ENCODE data around the gene WWC1.

WWC1 gene

DNA sequence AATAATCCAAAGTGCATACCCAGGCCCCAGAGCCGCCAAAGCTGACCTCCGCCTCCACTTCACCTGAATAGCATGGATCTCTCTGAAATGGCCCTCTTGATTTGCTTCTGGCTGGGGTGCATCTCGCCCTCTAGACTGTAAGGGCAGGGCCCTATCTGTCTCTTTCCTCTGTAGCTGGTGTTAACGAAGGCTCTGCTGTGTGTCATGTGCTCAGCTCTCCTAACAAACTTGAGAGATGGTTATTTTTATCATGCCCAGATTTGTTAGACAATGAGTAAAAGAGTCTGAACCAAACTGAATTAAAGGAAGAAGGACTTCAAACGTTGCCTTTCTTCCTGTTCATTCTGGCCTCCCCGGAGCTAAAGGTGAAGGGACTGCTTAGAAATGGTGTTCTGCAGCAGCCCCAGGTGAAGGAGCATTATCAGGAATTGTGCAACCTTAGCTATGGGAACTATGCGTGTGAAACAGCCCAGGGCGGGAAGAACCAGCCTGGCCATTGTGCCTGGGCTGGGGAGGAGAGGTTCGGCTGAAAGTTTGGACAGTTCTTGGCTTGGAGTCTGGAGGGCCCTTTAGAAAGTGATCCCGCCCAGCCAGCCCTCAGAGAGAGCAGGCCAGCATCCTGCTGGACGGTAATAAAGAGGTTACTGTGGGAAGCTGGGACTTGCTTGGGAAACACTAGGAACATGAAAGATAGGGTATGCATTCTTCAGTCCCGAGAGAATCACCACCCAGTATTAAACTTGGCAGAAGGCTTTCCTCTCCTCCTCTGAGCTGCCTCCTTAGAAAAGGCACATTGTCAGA is 73.5 kb downstream of the WWC1 start:
- DNase-seq (ENCODE audit: low spot score): no peak

DNA sequence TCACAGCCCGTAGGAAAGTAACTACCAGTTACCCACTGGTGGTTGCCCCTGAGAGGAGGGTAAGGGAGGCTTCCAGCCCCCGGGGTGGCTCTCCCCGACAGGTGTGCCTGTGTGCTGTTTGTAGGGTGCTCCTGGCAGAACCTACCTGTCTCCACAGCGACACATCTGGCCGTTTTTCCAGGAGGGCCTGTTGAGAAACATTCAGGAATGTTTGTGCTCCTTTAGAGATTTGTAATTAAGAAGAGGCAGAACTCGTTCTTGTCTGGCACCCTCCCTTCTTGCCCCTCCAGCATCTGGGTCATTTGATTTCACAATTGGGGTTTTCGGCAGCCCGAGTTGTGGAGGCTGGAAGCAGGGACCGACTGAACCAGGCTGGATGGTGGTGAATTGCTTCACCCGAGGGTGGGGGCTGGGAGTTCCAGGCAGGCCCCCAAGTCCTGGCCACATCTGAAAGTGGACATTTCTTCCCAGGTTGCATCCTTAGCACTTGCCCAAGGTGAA is 74.2 kb downstream of the WWC1 start:
- no peak for DNase-seq (ENCODE audit: low spot score)

DNA sequence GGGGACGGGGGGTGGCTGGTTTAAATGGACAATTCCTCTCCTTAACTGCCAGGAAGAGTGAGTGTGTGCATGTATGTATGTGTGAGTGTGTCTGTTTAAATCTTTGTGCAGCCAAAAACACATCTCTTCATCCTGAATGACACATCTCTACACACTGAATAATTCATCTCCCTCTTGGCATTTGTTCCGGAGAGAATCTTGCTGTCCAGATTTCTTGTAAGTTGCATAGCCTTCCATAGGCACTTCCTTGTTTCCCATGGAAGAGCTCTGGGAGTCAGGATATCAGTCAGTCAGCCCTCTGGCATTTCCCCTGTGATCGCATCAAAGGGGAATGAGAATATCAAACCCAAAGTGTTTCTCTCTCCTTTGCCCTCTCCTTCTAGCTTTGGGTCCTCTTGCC is 74.7 kb downstream of the WWC1 start:
- DNase-seq (ENCODE audit: low spot score): no peak

DNA sequence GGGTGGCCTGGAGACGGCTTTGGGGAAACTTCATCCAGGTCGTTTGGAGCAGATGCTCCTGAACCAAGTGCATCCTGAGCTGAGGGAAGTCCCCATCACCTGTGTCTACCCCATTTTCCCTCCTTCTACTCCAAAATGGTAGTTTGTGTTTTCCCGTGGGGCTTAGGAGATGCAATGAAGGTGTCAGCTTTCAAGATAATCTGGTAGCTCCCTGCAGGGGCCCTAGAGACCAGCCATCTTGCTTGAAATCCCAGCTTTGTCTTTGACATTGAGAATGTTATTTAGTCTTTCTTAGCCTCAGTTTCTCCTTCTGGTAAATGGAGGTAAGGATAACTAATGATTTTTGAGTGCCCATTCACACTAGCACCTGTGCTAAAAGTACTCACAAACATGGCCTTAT is 77.4 kb downstream of the WWC1 start:
- DNase-seq (ENCODE audit: low spot score): no peak

DNA sequence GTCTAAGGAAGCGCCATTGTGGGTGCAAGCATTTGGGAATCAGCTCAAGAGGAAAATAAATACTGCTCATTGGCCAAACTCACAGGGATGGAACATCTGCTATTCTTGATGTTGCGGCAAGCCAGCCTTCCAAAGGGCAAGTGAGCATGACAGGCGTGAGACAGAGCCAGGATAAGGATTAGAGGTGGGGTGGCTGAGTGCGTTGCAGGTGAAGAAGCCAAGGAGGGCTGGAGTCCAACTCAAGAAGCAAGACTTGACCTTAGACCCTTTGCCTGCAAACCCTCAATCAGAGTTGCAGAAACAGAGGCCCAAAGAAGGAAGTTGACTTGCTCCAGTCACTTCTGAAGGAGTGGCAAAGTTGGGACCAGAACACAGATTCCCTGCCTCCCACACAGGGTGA is 79.4 kb downstream of the WWC1 start:
- DNase-seq (ENCODE audit: low spot score): no peak

DNA sequence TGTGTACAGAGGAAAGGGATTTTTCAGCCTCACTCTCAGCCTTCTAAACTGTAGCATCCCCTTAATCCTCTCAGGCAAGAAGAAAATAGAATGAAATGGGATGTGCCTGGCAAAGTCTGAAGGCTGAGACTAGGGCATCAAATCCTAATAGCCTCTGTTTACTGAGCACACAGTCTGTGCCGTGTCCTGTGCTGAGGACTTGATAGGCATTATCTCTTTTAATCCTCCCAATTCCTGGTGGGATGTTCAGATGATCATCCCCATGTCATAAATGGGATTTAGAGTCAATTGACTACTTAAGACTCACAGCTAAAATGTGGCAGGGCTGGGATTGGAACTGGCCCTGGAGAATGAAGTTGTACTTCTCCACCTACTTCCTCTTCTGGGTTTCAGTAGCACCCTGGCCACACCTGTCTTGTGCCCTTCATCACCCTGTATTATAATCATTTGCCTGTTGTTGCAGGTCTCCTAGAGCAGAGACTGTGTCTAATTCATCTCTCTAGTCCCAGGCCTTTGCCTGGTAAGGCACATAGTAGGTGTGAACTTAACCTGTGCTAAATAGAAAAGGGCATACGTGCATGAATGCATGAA is 81.0 kb downstream of the WWC1 start:
- DNase-seq (ENCODE audit: low spot score): no peak

GRCh38 chr5:168374532-168374931 is 83.1 kb downstream of the WWC1 start:
- no peak for DNase-seq (ENCODE audit: low spot score)

DNA sequence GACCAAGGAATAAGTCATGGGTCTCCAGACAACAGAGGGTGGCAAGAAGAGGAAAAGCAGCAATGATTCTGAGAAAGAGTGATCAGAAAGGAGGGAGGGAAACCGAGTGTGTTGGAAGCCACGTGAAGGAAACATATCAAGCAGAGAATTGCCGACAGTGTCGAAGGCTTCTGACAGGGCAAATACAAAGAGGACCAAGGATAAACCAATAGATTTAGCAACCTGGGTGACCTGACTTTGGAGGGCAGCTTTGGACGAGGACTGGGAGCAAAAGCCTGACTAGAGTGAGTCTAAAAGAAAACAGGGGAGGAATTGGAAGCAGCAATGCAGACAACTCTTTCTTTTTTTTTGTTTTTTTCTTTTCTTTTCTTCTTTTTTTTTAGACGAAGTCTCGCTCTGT is 83.8 kb downstream of the WWC1 start:
- no peak for DNase-seq (ENCODE audit: low spot score)

DNA sequence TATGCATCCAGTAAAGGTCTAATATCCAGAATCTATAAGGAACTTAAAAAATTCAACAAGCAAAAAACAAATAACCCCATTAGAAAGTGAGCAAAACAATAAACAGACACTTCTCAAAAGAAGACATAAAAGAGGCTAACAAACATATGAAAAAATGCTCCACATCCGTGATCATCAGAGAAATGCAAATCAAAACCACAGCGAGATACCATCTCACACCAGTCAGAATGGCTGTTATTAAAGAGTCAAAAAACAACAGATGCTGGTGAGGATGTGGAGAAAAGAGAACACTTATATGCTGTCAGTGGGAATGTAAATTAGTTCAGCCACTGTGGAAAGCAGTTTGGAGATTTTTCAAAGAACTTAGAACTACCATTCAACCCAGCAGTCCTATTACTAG is 86.1 kb downstream of the WWC1 start:
- no peak for DNase-seq (ENCODE audit: low spot score)

GRCh38 chr5:168378741-168379140 is 87.3 kb downstream of the WWC1 start:
- no peak for DNase-seq (ENCODE audit: low spot score)

- DNase-seq (ENCODE audit: low spot score): no peak
Observed at GRCh38 chr5:168382421-168382820, 91.0 kb downstream of the WWC1 start.

DNA sequence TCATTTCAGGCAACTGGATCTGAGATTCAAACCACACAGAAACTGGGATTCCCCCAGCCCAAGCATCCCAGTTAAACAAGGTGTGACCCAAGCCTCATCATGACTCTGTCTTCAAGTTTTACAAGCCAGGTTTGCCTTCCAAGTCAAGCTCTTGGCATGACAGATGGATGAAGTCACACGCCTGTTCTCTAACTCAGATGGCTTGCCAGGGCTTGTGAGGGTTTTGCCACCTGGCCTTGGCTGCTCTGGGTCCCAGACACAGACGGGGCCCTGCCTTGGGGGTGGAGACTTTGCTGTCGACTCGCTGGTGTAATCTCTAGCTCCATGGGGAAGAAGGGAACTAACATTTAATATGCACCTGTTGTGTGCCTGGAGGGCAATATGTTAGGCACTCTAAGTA is 99.0 kb downstream of the WWC1 start:
- no peak for DNase-seq (ENCODE audit: low spot score)

GRCh38 chr5:168393773-168394172 is 102.3 kb downstream of the WWC1 start:
- no peak for DNase-seq (ENCODE audit: low spot score)

DNA sequence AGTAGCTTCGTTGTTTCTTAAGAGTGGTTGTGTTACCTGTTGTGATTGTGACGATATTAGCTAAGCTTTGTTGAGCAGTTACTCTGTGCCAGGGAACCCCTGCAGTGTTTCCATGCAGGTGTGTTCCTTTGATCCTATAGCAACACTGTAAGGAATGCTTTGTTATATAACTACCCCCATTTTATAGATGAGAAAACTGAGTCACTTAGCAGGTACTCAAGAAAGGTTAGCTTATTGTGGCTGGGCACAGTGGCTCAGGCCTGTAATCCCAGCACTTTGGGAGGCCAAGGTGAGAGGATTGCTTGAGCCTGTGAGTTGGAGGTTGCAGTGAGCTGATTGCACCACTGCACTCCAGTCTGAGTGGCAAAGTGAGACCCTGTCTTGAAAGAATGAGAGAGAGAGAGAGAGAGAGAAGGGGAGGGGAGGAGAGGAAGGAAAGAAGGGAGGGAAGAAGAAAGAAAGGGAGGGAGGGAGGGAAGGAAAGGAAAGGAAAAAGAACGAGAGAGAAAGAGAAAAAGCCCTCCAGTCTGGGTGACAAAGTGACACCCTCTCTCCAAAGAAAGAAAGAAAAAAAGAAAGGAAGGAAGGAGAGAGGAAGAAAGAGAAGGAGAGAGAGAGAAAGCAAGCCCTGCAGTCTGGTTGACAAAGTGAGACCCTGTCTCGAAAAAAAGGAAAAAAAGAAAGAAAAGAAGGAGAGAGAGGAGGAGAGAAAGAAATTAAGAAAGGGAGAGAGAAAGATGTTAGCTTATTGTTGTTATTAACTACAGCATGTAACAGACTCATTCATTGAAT is 109.2 kb downstream of the WWC1 start:
- no peak for DNase-seq (ENCODE audit: low spot score)

DNA sequence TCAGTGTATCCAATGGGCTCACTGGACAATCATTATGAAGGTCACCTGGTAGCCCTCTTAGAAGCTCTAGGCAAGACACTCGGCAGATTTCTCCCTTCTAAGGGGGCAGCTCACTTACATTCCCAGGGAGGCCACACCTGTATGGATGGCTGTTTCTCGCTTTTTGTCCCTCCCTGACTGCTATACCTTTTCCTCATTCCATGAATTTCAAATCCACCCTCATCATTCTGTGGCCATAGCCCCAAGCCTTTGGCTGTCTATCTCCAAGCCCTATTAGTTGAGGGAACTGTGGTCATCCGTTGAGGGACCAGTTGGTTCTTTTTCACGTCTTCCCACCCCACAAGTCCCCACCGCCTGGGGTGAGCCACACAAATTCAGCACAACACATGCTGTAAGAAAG is 109.8 kb downstream of the WWC1 start:
- DNase-seq (ENCODE audit: low spot score): no peak

- no peak for DNase-seq (ENCODE audit: low spot score)
Observed at GRCh38 chr5:168401880-168402279, 110.4 kb downstream of the WWC1 start.

GRCh38 chr5:168404365-168404764 is 112.9 kb downstream of the WWC1 start:
- DNase-seq (ENCODE audit: low spot score): peak; percentile 68

- no peak for DNase-seq (ENCODE audit: low spot score)
Observed at GRCh38 chr5:168407211-168407610, 115.8 kb downstream of the WWC1 start.

DNA sequence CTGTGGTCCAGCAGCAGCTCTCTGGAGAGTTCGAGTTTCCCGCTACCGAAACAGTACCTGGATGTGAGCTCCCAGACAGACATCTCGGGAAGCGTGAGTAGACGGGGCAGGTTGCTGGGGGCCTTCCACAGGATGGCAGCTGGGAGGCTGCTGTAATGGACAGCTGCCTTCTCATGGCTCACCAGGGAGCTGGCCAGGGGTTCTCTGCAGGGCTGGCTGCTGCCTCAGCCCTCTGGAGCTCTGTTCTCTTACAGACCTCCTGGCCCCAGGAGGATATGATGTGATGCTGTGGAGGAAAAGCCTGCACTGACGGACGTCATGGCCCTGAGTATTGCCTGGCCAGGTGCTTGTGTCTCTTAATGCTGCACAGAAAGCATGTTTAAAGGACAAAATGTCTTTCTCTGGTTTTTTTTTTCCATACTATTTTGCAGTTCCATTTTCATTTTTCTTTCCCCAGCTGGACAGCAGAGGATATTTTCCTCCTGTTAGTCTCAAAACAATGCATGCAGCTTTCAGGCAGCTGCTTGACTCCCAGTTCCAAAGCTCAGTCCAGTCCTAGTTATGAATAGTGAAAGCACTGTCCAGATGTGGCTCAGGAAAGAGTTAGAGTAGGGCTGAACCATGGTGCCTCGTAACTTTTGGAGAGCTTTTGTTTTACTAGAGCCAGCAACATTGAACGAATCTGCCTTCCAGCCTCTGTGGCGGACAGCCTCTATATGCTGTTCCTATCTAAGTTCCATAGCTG is 117.3 kb downstream of the WWC1 start:
- DNase-seq (ENCODE audit: low spot score): no peak

DNA sequence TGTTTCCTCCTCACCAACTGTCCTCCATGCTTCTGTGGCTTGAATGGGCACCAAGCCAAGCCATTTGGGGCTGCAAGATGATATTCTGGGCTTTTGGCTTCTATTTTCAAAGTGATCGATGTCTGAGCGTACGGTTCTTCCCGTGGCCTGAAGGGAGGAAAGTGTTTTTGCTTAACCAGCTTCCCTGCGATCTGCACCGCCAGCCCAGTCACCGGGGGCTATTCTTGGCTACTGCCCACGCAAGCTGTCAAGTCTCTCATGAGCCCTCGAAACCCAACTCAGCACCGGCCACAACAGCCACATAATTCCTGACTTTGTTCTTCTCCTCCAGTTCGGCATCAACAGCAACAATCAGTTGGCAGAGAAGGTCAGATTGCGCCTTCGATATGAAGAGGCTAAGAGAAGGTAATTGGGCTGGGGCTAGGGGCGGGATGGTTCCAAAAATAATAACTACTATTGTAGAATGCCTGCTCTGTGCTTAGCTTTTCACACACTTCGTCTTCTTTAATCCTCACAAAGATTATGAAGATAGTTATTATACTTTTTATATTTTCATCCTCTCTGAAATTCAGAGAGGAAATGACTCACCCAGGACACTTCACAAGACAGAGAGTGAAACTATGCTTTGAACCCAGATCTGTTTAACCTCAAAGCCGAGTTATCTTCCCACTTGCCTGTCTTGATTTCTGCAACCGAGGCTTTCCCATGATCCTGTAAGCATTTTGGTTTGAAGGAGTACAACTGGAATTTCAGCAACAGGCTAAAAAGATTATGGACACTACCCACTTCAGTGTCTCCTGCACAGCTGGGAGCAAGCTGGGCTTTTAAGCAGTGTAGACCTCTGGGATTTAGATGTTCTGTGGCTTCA is 118.4 kb downstream of the WWC1 start:
- no peak for DNase-seq (ENCODE audit: low spot score)

DNA sequence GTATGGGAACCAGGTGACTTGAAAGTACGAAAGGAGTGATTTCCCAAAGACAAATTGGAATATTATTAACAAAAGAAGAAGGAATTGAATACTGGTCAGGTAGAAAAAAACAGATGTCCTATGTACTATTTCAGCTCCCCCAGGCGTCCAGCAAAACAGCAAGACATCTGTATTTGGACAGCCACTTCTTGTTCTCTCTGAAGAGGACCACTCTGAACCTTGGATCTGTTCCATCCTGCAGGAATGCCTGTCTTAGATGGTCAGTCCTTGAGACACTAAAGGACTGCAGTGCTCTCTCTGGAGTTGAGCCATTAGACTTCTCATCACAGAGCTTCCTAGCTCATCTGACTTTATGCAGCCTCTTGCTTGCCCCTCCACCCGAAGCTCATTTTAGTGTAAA is 120.4 kb downstream of the WWC1 start:
- no peak for DNase-seq (ENCODE audit: low spot score)

All from globus pallidus (tissue), 1 donor.